ENCODE results near the gene MC1R.

- TF ChIP-seq CTCF (IDR thresholded peaks at IDR 0.05), result no peak
- TF ChIP-seq POLR2AphosphoS5 (IDR thresholded peaks at IDR 0.05), result no peak
Measured at GRCh38 chr16:89965447-89966225, 47.0 kb downstream of the MC1R start.
